Motor neuron (in vitro differentiated cells): Measurements from ENCODE around the gene ILK. TPM values are rescaled to one million over a fixed set of nuclear protein-coding genes. Genes with fewer than 3 reads are reported as not detected.

Source experiments
- ATAC-seq, 8 experiments: fragments of 200-7000 bp; cut with Tn5 transposase; replicated peaks in 6 of 8; 2 replicates each; pipeline ENCODE4 v1.8.0; 2021; ENCODE audit warnings: mild to moderate bottlenecking in 8 of 8, moderate library complexity in 8 of 8
- H3K27ac ChIP-seq, 2 donors: fragments of 250-450 bp; sonication (Bioruptor Pico); 2 replicates each; pipeline ENCODE4 v1.9.0; 2021; ENCODE audit warnings: antibody characterized with exemption in 2 of 2, mild to moderate bottlenecking in 2 of 2, moderate library complexity in 1 of 2
- H3K4me1 ChIP-seq, 2 donors: fragments of 250-450 bp; sonication (Bioruptor Pico); replicated peaks in 1 of 2; 2 replicates each; pipeline ENCODE4 v1.6.1; 2021; ENCODE audit warnings: antibody characterized with exemption in 2 of 2, mild to moderate bottlenecking in 2 of 2, moderate library complexity in 1 of 2
- H3K4me3 ChIP-seq, 5 donors: fragments of 250-450 bp; sonication (Bioruptor Pico); 2 replicates each; pipeline ENCODE4 v1.9.0; 2021; ENCODE audit warnings: antibody characterized with exemption in 5 of 5, mild to moderate bottlenecking in 5 of 5, moderate library complexity in 4 of 5
- WGBS, 10 experiments: fragments of 450-650 bp; shearing (Covaris generic); methylation state at CpG; one replicate each; pipeline ENCODE4 v1.0.0; 2022; 5-methylcytosine and 5-hydroxymethylcytosine counted together
- in situ Hi-C, 9 experiments: fragments of 400-800 bp; cut with MboI; loops; one replicate each; pipeline ENCODE4 v1.15.0; 2021; ENCODE audit warnings: low sequenced_read_pairs in 9 of 9, low pct_unique_long_range_greater_than_20kb in 2 of 9; ENCODE audit not compliant: unreplicated experiment in 9 of 9
- total RNA-seq, 8 experiments: library from RNA; unstranded; fragments of 300-600 nt; gene quantifications; 2 replicates each; pipeline versions ENCODE4 v1.2.3 to v1.2.4, GENCODE V29; 2022

ILK gene
- total RNA-seq = 10 to 100 TPM; 47.9 to 93.5 (median 68.2) TPM

DNA sequence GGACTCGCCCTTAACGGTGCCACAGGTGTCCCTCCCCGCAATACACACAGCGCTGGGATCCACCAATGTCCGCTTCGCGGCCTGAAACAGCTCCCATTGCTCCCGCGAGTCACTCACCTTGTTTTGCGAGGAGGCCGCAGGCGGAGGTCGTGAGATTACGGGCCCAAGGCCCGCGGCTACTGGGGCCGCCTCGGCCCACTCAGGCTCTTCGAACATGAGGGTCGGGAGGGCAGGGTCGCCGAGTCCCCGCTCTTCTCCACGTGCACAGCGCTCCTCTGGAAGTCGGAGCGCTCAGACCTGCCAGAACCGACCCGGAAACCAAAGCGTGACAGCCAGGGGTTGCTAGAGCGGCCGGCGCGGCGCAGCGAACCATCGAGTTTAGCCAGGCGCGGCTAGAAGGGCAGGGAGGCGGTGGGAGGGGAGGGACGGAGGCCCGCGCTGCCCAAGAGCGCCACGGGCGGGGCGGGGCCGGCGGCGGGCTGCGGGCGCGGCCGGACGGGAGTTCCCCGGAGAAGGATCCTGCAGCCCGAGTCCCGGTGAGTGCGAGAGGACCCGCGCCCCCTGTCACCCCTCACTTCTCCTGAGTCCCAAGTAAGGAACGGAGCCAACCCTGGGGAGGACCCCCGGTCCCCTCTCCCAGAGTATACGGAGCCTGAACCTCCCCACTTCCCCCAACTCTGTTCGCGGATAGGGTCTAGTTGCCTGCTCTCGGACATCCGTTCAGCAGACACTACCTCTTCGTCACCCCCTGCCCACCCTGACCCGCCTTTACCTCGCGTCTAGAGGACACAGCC is at the start of gene ILK, which contains the start of gene RRP8:
Gene ILK (plus strand): TSS at position 488 of the 794 bp plus-strand sequence. CDS start 498 bp downstream, outside the sequence.
Gene RRP8 (minus strand): TSS at position 330 of the 794 bp plus-strand sequence. CDS start 114 bp downstream, at position 216.
- H3K4me3 ChIP-seq = peak within 1 kb of the TSS; percentile 62 to 91 (median 88)
- H3K4me1 ChIP-seq = peaks cover 26 to 36% of the 10 kb centered on the region in 2 donors
- WGBS, 10 experiments = 0 to 2% (median 0%) methylated on average over 1 to 9 of the region's 72 CpGs; no CpG with 5 or more reads in 5 of the 10 experiments
- in situ Hi-C loops = loop anchor here in 2 of 9 experiments (25.0 kb wide), 1 partner anchor 216 kb away; the partner anchor contains the start of gene SMPD1 (in 2 of the 2)
- ATAC-seq = peak; percentile 73 to 85 (median 76)
- peak within 1 kb of the TSS; percentile 80 to 89 for H3K27ac ChIP-seq

DNA sequence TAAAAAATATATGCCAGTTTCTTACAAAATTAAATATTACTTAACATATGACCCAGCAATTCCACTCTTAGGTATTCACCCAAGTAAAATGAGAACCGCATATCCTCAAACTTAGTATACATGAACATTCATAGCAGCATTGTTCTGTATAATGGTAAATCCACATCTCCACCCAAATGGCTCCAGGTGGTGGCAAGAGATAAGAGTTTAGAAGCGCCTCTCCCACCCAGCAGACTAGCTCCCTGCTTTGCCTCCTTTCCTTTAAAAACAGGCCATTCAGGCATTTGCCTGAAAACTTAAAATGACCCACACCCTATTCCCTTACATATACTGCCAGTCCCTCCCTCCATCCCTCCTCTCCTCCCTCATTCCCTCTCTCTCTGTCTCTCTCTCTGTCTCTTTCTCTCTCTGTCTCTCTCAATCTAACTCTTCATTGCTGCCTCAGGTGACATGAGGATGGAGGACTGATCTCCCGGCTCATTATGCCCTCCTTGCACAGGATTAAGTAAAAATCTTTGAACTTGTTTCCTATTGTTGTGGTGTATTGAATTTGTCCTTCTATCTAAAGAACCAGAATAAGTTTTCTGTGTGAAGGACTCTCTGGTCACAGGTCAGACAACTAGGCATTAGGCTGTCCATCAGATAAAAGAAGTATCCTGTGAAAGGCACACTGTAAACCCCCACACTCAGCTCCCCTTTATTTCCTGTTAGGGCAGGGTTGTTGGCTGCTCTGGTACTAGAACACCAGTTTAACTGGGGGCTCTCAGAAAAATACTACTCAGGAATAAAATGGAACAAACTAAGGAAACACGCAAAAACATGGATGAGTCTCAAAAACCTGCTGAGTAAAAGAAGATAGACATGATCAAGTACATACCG is 48.5 kb upstream of the ILK start:
- no peak overlapping the region for H3K4me3 ChIP-seq
- H3K27ac ChIP-seq = no peak overlapping the region
- ATAC-seq = peak in 2 of 8 experiments; percentile 63 to 94
- 63 to 100% (median 86%) methylated on average over 1 to 5 of the region's 5 CpGs for WGBS, 10 experiments
- in situ Hi-C loops = no loop called here
- H3K4me1 ChIP-seq = no peaks in the 10 kb centered on the region

DNA sequence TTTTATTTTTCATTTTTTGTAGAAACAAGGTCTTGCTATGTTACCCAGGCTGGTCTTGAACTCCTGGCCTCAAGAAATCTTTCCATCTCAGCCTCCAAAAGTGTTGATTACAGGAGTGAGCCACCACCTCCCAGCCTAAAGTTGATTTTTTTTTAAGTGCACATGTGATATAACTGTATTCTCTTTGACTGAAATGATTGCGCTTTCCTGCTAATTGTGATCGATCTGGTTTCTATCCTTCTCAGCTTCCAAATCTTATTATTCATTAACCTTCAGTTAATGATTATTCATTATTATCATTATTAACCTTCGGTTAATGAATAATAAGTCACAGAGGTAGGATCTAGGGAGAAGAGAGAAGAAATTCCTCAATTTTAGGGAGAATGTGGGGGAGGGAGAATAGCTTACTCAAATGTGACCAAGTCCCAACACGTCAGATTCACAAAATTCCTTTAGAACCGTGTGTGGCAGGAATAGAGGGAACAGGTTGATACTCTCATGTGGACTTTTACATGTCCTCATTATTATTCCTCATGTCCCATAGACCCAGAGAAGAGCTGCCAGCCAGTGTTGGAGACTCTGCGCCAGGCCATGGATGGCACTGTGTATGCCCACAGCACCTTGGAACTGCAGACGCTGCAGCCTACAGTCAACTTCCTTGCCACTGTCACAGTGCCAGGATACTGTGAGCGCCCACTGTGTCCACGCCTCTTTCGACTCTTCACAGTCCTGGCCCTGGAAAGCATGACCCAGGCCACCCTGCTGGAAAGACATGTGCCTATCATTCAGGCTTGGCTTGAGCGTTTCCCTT is 47.2 kb upstream of the ILK start:
- 63 to 100% (median 80%) methylated on average over 1 to 9 of the region's 11 CpGs for WGBS, 10 experiments
- H3K4me1 ChIP-seq = no peaks in the 10 kb centered on the region
- in situ Hi-C loops = no loop called here
- no peak overlapping the region for H3K27ac ChIP-seq
- ATAC-seq = no peak
- no peak overlapping the region for H3K4me3 ChIP-seq

DNA sequence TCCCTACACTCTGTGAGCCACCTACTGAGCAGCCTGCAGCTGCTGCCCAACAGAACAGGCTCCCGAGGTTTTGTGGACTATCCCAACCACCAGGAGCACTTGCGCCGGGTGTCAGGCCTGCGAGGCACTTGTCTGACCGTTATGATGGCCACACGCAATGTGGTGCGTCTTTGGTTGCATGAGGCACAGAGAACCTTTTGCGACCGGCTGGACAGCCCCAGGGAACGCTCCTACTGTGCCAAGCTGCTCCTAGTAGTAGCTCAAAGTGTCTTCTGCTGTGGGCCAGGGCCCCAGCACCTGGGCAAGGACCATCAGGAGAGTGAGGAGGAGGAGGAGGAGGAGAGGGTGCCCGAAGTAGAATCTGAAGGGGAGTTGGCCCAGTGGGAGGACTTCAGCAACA is 46.5 kb upstream of the ILK start:
- ATAC-seq = no peak
- in situ Hi-C loops = no loop called here
- no peaks in the 10 kb centered on the region for H3K4me1 ChIP-seq
- H3K27ac ChIP-seq = no peak overlapping the region
- H3K4me3 ChIP-seq = no peak overlapping the region
- 80 to 100% (median 81%) methylated on average over 1 to 4 of the region's 11 CpGs; no CpG with 5 or more reads in 6 of the 10 experiments for WGBS, 10 experiments

DNA sequence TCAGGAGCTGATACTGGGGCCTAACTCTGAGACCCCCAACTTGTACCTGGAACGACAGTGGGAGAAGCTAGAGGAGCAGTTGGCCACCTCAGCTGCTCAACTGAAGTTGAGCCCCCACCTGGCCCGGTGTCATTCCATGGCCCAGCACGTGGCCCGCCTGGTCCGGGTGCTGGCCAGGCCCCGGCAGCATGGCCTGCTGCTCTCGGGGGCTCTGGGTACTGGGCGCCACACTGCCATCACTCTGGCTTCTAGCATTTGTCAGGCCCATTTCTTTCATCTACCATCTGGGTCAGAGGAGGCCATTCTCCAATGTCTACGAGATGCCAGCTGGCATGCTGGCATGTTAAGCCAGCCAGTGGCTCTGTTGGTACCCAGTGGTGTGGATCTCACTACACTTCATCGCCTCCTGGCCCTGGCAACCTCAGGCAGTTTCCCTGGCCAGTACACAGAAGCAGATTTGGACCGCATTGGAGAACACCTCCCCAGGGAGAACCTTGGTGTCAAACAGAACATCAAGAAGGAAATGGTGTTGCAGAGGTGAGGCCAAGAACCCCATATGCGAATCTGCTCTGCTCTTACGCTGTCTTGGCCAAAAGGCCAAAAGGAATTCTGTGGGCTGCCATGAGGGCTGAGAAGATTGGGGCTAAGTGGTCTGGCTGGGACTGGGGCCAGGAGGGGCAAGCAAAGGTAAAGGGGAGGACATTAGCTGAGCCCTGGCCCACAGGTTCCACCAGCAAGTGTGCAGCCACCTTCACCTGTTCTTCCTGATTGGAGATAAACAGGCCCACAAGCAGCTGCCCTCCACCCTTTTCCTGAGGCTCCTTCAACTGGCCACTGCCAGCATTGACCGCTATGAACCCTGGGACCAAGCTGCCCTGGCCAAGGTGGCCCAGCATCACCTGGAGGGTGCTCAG is 45.6 kb upstream of the ILK start:
- WGBS, 10 experiments = 83 to 98% (median 86%) methylated on average over 1 to 7 of the region's 14 CpGs; no CpG with 5 or more reads in 5 of the 10 experiments
- in situ Hi-C loops = no loop called here

DNA sequence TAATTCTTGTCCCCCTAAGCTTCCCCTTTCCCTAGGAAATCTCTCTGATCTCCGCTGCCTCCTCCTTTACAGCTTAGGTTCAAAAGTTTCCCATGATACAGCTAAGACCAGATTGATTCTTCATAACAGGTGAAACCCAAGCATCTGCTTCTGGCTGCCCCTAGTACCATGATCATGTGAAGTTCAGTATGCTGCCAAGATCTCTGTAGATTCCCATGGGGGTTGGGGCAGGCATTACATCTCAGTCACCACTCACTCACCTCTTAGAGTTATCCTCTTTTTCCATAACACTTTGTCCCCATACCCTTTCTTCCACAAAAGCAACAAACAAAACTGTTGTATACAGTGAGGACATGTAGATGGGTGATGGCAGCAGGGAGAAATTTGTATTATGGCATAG is 44.2 kb upstream of the ILK start:
- Histone ChIP-seq H3K27ac (no peak overlapping the region), H3K4me1 (no peaks in the 10 kb centered on the region), H3K4me3 (no peak overlapping the region)
- ATAC-seq = no peak
- WGBS, 10 experiments = 88 to 100% (median 88%) methylated on average over 1 of the region's 1 CpG; no CpG with 5 or more reads in 7 of the 10 experiments
- in situ Hi-C loops = no loop called here

More for the DNA sequence above, 45.6 kb upstream of the ILK start:
- no peaks in the 10 kb centered on the region for H3K4me1 ChIP-seq
- H3K27ac ChIP-seq = no peak overlapping the region
- ATAC-seq = no peak
- H3K4me3 ChIP-seq = no peak overlapping the region

DNA sequence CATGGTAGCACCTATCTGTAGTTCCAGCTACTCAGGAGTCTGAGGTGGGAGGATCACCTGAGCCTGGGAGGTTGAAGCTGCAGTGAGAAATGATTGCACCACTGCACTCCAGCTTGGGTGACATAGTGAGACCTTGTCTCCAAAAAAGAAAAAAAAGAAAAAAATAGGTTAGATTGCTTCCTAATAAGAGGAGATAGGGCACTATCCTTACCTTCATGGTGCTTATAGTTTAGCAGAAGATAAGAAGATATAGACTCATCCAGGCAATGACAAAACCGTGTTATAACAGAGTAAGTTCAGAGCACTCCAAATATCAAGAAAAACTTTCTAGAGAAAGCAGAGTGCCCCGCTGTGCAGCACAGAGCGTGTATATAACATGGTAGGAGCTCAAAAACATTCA is 42.3 kb upstream of the ILK start:
- in situ Hi-C loops = no loop called here
- Histone ChIP-seq H3K27ac (no peak overlapping the region), H3K4me3 (no peak overlapping the region), H3K4me1 (no peaks in the 10 kb centered on the region)
- WGBS, 10 experiments = 80 to 100% (median 94%) methylated on average over 1 to 3 of the region's 3 CpGs; no CpG with 5 or more reads in 1 of the 10 experiments
- no peak for ATAC-seq

DNA sequence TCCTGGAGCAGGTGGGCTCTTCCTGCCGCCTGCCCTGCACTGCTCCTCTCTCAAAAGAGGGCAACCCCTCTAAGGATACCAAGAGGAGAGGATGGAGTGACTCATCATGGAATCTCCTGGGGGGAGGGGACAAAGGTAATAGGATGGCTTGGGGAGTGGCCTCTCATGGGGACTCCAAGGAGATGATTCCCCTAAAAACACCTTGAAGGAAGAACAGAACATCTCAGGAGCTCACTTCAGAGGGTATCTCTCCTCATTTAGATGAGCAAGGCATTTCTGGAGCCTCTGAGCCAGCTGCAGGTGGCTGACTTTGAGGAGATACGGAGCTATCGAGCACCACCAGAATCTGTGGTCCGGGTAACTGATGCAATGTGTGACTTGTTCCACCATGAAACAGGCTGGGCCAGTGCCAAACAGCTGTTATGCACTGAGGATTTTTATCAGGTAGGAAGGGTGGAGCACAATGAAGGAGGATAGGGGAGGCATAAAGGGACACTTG is 40.4 kb upstream of the ILK start:
- in situ Hi-C loops = no loop called here
- Histone ChIP-seq H3K4me3 (no peak overlapping the region), H3K27ac (no peak overlapping the region), H3K4me1 (no peaks in the 10 kb centered on the region)
- 92 to 100% methylated on average over 2 of the region's 4 CpGs; no CpG with 5 or more reads in 8 of the 10 experiments for WGBS, 10 experiments
- ATAC-seq = no peak

DNA sequence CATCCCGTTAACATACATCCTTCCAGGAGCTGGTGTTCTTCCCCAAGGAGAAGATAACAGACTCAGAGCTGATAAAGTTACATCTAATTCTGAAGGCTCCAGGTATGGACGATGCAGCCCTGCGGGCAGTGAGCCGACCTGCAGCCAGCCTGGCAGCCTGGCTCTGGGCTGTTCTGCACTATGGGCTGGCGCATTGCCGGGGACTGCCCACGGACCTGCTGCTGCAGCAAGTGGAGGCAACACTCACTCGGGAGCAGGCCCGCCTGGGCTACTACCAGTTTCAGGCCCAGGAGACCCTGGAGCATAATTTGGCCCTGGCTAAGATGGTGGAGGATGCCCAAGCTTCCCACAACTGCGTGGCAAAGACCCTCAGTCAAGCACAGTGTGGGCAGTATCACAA is 39.9 kb upstream of the ILK start:
- no peak overlapping the region for H3K4me3 ChIP-seq
- no peaks in the 10 kb centered on the region for H3K4me1 ChIP-seq
- H3K27ac ChIP-seq = no peak overlapping the region
- no peak for ATAC-seq
- in situ Hi-C loops = no loop called here
- 60 to 100% (median 100%) methylated on average over 1 to 3 of the region's 10 CpGs; no CpG with 5 or more reads in 4 of the 10 experiments for WGBS, 10 experiments

DNA sequence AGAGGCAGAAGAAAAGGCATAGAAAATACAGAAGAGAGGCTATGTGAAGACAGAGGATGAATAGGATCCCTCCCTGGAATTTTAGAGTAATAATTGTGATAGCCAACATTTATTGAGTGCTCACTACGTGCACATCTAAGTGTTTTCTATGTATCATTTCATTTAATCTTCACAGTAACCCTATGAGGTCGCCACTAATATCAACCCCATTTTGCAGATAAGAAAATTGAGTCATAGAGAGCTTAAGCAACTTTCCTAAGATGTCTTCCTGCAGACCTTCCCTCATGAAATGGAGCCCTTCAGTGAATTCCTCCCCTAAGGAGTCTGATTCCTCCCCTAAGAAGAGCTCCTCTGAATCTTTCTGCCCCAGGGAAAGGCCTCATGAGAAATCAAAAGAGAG is 38.2 kb upstream of the ILK start:
- ATAC-seq = no peak
- no peak overlapping the region for H3K4me3 ChIP-seq
- no peak overlapping the region for H3K27ac ChIP-seq
- 57 to 100% (median 82%) methylated on average over 1 to 2 of the region's 2 CpGs; no CpG with 5 or more reads in 3 of the 10 experiments for WGBS, 10 experiments
- in situ Hi-C loops = no loop called here
- H3K4me1 ChIP-seq = no peaks in the 10 kb centered on the region

DNA sequence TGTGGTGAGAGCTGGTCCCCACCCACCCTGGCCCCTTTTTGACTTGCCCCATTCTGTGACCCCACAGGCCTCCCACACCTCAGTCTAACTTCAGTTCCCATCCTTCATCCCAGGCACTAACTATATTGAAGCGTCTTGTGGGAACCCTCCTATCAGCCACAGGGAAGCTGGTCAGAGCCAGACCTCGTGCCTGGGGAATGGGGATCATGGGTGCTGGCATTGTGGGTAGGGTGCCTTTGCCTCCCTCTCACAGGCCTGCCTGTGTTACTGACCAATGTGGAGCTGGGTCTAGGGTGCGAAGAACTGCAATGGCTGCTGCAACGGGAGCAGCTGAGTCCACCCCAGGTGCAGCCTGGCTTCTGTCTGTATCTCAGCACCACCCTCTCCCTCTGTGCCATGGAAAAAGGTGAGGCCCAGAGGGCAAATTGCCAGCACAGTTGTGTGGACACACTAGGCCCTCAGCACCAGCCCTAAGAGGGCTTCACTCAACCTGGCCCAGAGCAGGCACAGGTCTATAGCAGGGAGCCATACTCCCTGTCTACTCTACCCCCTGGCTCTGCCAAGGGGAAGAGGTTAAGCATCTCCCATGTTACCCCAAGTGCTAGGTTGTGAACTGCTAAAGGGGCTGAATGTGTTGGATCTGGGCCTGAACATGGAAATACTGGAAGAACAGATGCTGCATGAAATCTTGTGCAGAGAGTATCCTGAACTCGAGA is 37.4 kb upstream of the ILK start:
- 90 to 100% (median 100%) methylated on average over 2 of the region's 5 CpGs; no CpG with 5 or more reads in 7 of the 10 experiments for WGBS, 10 experiments
- in situ Hi-C loops = no loop called here
- Histone ChIP-seq H3K27ac (no peak overlapping the region), H3K4me1 (no peaks in the 10 kb centered on the region), H3K4me3 (no peak overlapping the region)
- no peak for ATAC-seq
